Muscle layer of duodenum (tissue), 2 donors: ENCODE measurements around the gene AP1B1.
A peak's percentile ranks its signal among the peaks of the same experiment; 100 is the strongest.
"Not testable (repeated sequence)": the region's sequence is repeated elsewhere in the genome, so short reads cannot be mapped to it uniquely, and the experiment has no call there.

Source experiments
- H3K27ac ChIP-seq: one replicate; pipeline ENCODE4 v1.7.0; 2013; ENCODE audit warnings: mild to moderate bottlenecking, low read length
- H3K27me3 ChIP-seq: one replicate; pipeline ENCODE4 v1.7.0; 2013; ENCODE audit warnings: low read depth, mild to moderate bottlenecking, control low read depth, low read length
- H3K36me3 ChIP-seq, 2 donors: one replicate each; pipeline ENCODE4 v1.7.0; 2013; ENCODE audit warnings: low read length in 2 of 2, control low read depth in 1 of 2, mild to moderate bottlenecking in 1 of 2; ENCODE audit not compliant: insufficient read depth in 2 of 2, control insufficient read depth in 1 of 2
- H3K4me1 ChIP-seq, 2 donors: one replicate each; pipeline ENCODE4 v1.7.0; 2013; ENCODE audit warnings: low read length in 2 of 2, mild to moderate bottlenecking in 2 of 2, control low read depth in 1 of 2, moderate library complexity in 1 of 2; ENCODE audit not compliant: insufficient read depth in 2 of 2, control insufficient read depth in 1 of 2
- H3K4me3 ChIP-seq, 2 donors: one replicate each; pipeline ENCODE4 v1.7.0; 2013; ENCODE audit warnings: low read length in 2 of 2, low read depth in 1 of 2, mild to moderate bottlenecking in 1 of 2
- H3K9me3 ChIP-seq, 2 donors: one replicate each; pipeline ENCODE4 v1.7.0; 2013; ENCODE audit warnings: low read length in 2 of 2, control low read depth in 1 of 2, mild to moderate bottlenecking in 1 of 2; ENCODE audit not compliant: control insufficient read depth in 1 of 2
- donor health status: healthy.

AP1B1 gene

GRCh38 chr22:29385748-29386147 is 2.6 kb downstream of the AP1B1 start:
- Histone ChIP-seq H3K4me1 (peaks cover 11% of the 10 kb centered on the region in 2 donors), H3K27me3 (no peaks in the 10 kb centered on the region), H3K9me3 (no peaks in the 10 kb centered on the region), H3K4me3 (no peak overlapping the region), H3K36me3 (peaks cover 5 to 14% of the 10 kb centered on the region in 2 donors), H3K27ac (peak overlapping the region; percentile 49)

DNA sequence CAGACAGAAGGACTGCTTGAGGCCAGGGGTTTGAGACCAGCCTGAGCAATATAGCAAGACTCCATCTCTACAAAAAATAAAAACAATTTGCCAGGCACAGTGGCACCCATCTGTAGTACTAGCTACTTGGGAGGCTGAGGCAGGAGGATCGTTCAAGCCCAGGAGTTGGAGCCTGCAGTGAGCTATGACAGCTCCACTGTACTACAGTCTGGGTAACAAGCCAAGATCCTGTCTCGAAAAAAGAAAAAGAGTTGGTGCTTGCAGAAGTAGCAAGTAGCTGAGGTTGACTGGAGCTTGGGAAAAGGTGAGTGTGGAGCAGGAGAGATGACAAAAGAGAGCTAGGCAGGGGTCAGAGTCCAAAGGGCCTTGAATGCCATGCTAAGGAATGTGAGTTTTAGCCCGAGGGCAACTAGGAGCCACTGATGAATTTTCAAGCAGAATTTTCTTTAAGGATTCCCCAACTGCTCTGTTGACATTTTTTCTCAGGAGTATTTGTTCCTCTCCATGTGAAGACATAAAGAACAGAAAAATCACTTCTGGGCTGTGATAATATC is 3.1 kb downstream of the AP1B1 start:
- Histone ChIP-seq H3K4me1 (peaks cover 11% of the 10 kb centered on the region in 2 donors), H3K36me3 (peaks cover 5 to 14% of the 10 kb centered on the region in 2 donors), H3K27ac (peak overlapping the region; percentile 14), H3K9me3 (no peaks in the 10 kb centered on the region), H3K27me3 (no peaks in the 10 kb centered on the region), H3K4me3 (no peak overlapping the region)

DNA sequence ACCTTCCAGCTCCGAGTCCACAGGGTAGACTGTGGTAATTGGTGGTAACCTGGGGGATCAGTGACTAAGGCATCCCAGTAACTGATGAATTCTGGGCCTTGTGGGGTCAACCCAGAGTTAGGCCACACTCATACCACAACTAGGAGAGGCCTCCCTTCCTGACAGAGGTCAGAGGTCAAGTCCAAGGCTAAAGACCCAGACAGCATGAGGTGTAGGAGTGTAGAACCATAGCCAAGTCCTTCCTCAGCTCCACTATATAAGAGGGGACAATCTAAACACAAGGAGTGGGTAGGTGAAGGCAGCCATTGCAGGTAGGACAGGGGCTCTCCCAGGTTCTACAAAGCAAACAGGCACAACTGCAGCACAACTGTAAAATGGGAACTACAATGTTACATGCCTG is 4.6 kb downstream of the AP1B1 start:
- Histone ChIP-seq H3K27me3 (no peaks in the 10 kb centered on the region), H3K36me3 (peaks cover 5 to 21% of the 10 kb centered on the region in 2 donors), H3K4me1 (peaks cover 7 to 11% of the 10 kb centered on the region in 2 donors), H3K9me3 (no peaks in the 10 kb centered on the region), H3K4me3 (no peak overlapping the region), H3K27ac (no peak overlapping the region)

DNA sequence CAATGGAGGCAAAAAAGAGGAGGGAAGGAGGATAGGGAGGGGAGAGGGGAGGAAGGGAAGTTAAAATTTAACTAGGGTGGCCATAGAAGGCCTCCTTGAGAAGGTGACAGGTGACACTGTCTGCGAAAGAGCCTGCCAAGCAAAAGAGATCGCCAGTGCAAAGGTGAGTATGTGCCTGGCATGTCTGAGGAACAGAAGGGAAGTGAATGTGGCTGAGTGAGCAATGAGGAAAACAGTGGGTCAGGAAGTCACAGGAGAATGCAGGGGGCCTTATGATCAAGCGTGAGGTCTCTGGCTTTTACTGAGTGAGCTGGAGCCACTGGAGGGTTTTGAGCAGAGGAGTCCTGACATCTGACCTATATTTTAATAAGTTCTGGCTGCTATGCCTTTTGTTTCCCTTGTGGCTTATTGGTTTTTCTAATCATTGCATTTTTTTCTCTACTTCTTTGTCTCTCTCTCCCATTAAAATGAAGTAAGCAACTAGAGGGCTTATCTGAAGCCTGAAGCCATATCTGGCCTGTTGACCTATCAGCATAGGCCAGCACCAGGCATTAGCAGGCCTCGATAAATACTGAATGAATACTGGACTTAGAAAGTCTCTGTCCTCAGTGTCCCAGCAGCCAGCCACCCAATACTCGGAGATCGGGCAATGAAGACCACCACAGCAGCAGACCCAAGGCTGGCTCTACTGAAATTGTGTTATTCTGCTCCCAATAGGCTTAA is 5.6 kb downstream of the AP1B1 start:
- no peak overlapping the region for H3K4me3 ChIP-seq
- H3K4me1 ChIP-seq = peaks cover 7 to 11% of the 10 kb centered on the region in 2 donors
- no peaks in the 10 kb centered on the region for H3K9me3 ChIP-seq
- H3K27ac ChIP-seq = peak overlapping the region; percentile 73
- peaks cover 11 to 21% of the 10 kb centered on the region in 2 donors for H3K36me3 ChIP-seq
- H3K27me3 ChIP-seq = no peaks in the 10 kb centered on the region

GRCh38 chr22:29380856-29381255 is 7.5 kb downstream of the AP1B1 start:
- no peak overlapping the region for H3K4me3 ChIP-seq
- no peaks in the 10 kb centered on the region for H3K27me3 ChIP-seq
- H3K9me3 ChIP-seq = no peaks in the 10 kb centered on the region
- peaks cover 24 to 25% of the 10 kb centered on the region in 2 donors for H3K36me3 ChIP-seq
- H3K27ac ChIP-seq = no peak overlapping the region
- no peaks in the 10 kb centered on the region for H3K4me1 ChIP-seq

DNA sequence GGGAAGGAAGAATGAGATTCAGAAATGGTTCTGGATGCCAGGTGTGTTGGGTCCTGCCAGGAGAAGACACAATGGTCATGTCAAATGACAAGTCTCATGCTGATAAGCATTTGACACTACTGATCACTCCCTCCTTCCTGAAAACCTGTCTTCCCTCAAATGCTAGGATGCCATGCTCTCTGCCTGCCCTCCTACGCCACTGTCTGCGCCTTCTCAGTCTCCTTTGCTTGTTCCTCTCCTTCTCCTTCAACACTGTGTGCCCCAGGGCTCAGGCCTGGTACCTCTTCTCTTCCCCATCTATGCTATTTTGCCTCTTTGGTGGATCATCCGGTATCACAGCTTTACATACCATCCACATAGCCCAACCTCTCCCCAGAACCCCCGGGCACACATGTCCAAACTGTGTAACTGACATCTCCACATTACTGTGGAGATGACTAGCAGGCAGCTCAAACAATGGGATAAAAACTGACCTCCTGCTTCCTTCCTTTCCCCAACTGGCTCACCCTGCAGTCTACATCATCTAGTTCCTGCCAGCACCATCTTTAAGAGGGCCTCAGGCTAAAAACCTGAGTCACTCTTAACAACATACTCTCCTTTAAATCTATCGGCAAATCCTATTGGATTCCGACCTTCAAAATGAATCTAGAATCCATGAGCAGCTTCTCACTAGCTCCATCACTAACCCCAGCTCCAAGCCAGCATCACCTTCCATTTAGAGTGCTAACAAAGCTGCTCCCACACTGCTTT is 8.2 kb downstream of the AP1B1 start:
- peaks cover 24 to 25% of the 10 kb centered on the region in 2 donors for H3K36me3 ChIP-seq

DNA sequence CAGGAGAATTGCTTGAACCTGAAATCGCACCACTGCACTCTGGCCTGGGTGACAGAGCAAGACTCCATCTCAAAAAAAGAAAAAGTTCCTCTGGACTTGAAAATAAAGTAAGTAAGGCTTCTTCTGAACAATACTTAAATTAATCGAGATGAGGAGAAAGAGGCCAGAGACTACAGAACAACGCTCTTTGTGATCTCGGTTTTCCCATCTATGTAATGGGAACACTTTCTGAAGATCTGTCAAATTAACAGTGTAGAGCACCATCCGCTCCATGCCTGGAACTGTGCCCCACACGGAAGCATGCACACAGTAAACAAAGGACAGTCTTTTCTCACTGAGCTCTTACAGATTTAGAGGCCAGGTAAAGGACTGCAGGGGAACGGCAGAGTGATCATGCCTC is 9.1 kb downstream of the AP1B1 start:
- H3K9me3 ChIP-seq = no peaks in the 10 kb centered on the region
- no peaks in the 10 kb centered on the region for H3K27me3 ChIP-seq
- H3K27ac ChIP-seq = no peak overlapping the region
- H3K36me3 ChIP-seq = peaks cover 23 to 24% of the 10 kb centered on the region in 2 donors
- H3K4me1 ChIP-seq = no peaks in the 10 kb centered on the region
- H3K4me3 ChIP-seq = no peak overlapping the region

More for the DNA sequence above, 8.2 kb downstream of the AP1B1 start:
- Histone ChIP-seq H3K27me3 (no peaks in the 10 kb centered on the region), H3K9me3 (no peaks in the 10 kb centered on the region), H3K4me1 (no peaks in the 10 kb centered on the region), H3K27ac (no peak overlapping the region), H3K4me3 (no peak overlapping the region)

- H3K36me3 ChIP-seq = peaks cover 19 to 21% of the 10 kb centered on the region in 2 donors
- H3K9me3 ChIP-seq = no peaks in the 10 kb centered on the region
- H3K4me1 ChIP-seq = no peaks in the 10 kb centered on the region
- H3K4me3 ChIP-seq = no peak overlapping the region
- no peak overlapping the region for H3K27ac ChIP-seq
- no peaks in the 10 kb centered on the region for H3K27me3 ChIP-seq
Observed at GRCh38 chr22:29377979-29378378, 10.4 kb downstream of the AP1B1 start.

DNA sequence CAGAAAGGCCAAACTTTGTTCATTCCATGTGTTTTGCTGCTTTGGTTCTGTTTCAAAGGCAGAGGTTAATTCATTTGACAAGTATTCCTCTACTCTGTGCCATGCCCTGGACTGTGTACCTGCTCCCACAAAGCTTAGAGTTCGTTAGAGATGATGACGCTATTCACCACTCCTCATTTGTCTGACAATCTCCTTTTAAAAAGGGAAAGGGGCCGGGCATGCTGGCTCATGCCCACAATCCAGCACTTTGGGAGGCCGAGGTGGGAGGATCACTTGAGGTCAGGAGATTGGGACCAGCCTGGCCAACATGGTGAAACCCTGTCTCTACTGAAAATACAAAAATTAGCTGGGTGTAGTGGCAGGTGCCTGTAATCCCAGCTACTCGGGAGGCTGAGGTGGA is 11.7 kb downstream of the AP1B1 start:
- not testable (repeated sequence) for H3K27me3 ChIP-seq, H3K9me3 ChIP-seq, H3K4me1 ChIP-seq, H3K27ac ChIP-seq, H3K4me3 ChIP-seq
- peaks cover 19 to 21% of the 10 kb centered on the region in 2 donors for H3K36me3 ChIP-seq

DNA sequence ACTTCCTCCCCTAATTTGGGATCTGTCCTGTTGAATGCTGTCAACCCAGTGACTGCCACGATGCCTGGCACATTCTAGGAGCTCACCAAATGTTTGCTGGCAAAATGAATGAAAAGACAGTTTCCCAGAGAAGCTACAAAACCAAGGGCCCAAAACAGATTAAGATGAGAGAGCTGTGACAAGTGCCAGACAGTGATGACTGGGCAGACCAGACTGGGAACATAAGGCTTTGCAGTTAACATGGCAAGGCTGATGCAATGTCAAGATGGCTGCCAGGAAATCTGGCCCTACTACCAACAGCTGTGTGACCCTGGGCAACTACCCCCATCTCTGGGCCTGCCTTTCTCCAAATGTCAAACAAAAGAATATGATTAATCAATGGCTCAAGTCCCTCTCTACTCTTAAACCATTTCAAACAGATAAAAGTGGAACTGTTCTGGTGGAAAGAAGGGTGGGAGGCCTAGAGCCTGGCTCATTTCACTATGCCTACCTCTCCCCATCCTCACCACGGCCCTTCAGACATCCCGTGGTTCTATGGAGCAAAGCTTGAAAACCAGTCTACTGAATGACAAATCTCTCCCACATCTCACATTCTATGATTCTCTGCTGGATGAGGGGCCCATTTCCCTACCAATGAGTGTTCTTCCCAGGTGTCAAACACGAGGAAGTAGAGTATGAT is 12.8 kb downstream of the AP1B1 start:
- no peak overlapping the region for H3K27ac ChIP-seq
- peaks cover 19 to 22% of the 10 kb centered on the region in 2 donors for H3K36me3 ChIP-seq
- no peaks in the 10 kb centered on the region for H3K9me3 ChIP-seq
- H3K27me3 ChIP-seq = no peaks in the 10 kb centered on the region
- no peak overlapping the region for H3K4me3 ChIP-seq
- peaks cover 0 to 2% of the 10 kb centered on the region in 2 donors for H3K4me1 ChIP-seq

DNA sequence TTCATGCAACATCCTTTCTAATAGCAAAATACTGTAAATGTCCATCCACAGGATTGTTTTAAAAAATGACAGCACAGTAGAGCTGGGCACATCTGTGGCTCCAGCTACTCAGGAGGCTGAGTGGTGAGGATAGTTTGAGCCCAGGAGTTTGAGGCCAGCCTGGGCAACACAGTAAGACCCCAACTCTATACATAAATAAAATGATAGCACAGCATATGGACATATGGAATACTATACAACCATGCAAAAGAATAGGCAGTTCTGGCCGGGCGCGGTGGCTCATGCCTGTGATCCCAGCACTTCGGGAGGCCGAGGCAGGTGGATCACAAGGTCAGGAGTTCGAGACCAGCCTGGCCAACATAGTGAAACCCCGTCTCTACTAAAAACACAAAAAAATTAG is 13.6 kb downstream of the AP1B1 start:
- not testable (repeated sequence) for H3K27me3 ChIP-seq, H3K4me1 ChIP-seq, H3K27ac ChIP-seq, H3K4me3 ChIP-seq, H3K9me3 ChIP-seq
- peaks cover 19 to 21% of the 10 kb centered on the region in 2 donors for H3K36me3 ChIP-seq
